ENCODE data around the gene CACNB4.

The CACNB4 gene

GRCh38 chr2:152075461-152076050 is 23.3 kb downstream of the CACNB4 start:
- Mint-ChIP-seq H3K9me3 (no peaks in the 10 kb centered on the region), H3K4me3 (no peak overlapping the region), H3K27me3 (ENCODE audit: low read depth) (peaks cover 4% of the 10 kb centered on the region), H3K4me1 (peaks cover 8% of the 10 kb centered on the region), H3K36me3 (ENCODE audit: low read depth) (peaks cover 3% of the 10 kb centered on the region), H3K27ac (no peak overlapping the region)
- TF ChIP-seq, protein P1, sequence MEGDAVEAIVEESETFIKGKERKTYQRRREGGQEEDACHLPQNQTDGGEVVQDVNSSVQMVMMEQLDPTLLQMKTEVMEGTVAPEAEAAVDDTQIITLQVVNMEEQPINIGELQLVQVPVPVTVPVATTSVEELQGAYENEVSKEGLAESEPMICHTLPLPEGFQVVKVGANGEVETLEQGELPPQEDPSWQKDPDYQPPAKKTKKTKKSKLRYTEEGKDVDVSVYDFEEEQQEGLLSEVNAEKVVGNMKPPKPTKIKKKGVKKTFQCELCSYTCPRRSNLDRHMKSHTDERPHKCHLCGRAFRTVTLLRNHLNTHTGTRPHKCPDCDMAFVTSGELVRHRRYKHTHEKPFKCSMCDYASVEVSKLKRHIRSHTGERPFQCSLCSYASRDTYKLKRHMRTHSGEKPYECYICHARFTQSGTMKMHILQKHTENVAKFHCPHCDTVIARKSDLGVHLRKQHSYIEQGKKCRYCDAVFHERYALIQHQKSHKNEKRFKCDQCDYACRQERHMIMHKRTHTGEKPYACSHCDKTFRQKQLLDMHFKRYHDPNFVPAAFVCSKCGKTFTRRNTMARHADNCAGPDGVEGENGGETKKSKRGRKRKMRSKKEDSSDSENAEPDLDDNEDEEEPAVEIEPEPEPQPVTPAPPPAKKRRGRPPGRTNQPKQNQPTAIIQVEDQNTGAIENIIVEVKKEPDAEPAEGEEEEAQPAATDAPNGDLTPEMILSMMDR (IDR thresholded peaks at IDR 0.05; ENCODE audit: unreplicated experiment in 3 of 3): no peak

- no peak overlapping the region for H3K4me3 Mint-ChIP-seq
- H3K27ac Mint-ChIP-seq: no peak overlapping the region
- TF ChIP-seq, protein P1 (IDR thresholded peaks at IDR 0.05; ENCODE audit: unreplicated experiment in 3 of 3): no peak
- no peaks in the 10 kb centered on the region for H3K27me3 Mint-ChIP-seq (ENCODE audit: low read depth)
- H3K36me3 Mint-ChIP-seq (ENCODE audit: low read depth): peaks cover 3% of the 10 kb centered on the region
- no peaks in the 10 kb centered on the region for H3K9me3 Mint-ChIP-seq
- peaks cover 8% of the 10 kb centered on the region for H3K4me1 Mint-ChIP-seq
These were observed 26.8 kb downstream of the CACNB4 start for GRCh38 chr2:152072011-152072410.

GRCh38 chr2:152071518-152071917 is 27.3 kb downstream of the CACNB4 start:
- no peak overlapping the region for H3K4me3 Mint-ChIP-seq
- H3K9me3 Mint-ChIP-seq: no peaks in the 10 kb centered on the region
- H3K27me3 Mint-ChIP-seq (ENCODE audit: low read depth): no peaks in the 10 kb centered on the region
- no peaks in the 10 kb centered on the region for H3K36me3 Mint-ChIP-seq (ENCODE audit: low read depth)
- TF ChIP-seq, protein P1 (IDR thresholded peaks at IDR 0.05; ENCODE audit: unreplicated experiment in 3 of 3): no peak
- H3K4me1 Mint-ChIP-seq: peaks cover 8% of the 10 kb centered on the region
- H3K27ac Mint-ChIP-seq: no peak overlapping the region

DNA sequence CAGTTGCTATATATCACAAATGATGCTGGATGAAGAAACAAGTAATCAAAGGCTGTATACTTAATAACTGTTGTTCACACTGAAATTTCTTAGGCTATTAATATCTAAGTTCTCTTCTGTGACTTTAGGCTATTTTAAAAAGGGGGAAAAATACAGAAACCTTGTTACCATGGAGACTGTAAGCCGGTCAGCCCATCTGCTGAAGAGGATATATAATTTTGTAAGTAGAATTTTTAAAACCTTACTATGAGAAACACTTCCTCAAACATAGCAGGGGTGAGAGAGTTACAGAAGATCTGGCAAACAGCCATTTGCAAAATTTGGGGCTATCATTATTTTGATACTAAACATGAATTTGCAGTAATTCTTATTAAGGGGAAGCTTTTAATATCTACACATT is 27.8 kb downstream of the CACNB4 start:
- Mint-ChIP-seq H3K4me1 (peaks cover 8% of the 10 kb centered on the region), H3K4me3 (no peak overlapping the region), H3K27ac (no peak overlapping the region), H3K36me3 (ENCODE audit: low read depth) (no peaks in the 10 kb centered on the region), H3K27me3 (ENCODE audit: low read depth) (peaks cover under 1% of the 10 kb centered on the region), H3K9me3 (no peaks in the 10 kb centered on the region)
- TF ChIP-seq, protein P1 (IDR thresholded peaks at IDR 0.05; ENCODE audit: unreplicated experiment in 3 of 3): no peak

DNA sequence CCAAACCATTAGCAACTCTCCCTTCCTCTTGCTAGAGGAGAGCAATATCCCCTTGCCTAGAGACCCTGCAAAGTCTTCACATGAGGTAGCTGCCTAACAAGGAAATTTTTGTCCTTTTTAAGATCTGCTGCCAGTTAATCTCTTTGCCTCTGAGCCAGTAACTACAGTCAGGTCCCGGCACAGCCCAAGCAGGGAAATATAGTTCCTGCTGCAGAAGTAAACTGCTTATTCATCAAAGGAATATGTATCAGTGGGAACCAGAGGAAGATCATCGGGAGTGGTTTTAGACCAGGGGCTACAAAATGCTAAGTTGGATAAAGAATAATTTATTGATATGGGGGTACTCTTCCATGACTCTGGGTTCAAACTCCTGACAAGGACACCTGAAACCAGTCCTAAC is 30.6 kb downstream of the CACNB4 start:
- TF ChIP-seq, protein P1 (IDR thresholded peaks at IDR 0.05; ENCODE audit: unreplicated experiment in 3 of 3): no peak
- H3K4me1 Mint-ChIP-seq: peaks cover 10% of the 10 kb centered on the region
- H3K4me3 Mint-ChIP-seq: no peak overlapping the region
- H3K27ac Mint-ChIP-seq: peak overlapping the region in 1 of 3 experiments; percentile 21
- H3K36me3 Mint-ChIP-seq (ENCODE audit: low read depth): no peaks in the 10 kb centered on the region
- peaks cover 3% of the 10 kb centered on the region for H3K27me3 Mint-ChIP-seq (ENCODE audit: low read depth)
- no peaks in the 10 kb centered on the region for H3K9me3 Mint-ChIP-seq

- TF ChIP-seq, protein P1 (IDR thresholded peaks at IDR 0.05; ENCODE audit: unreplicated experiment in 3 of 3): no peak
- Mint-ChIP-seq H3K4me1 (peaks cover 14% of the 10 kb centered on the region), H3K36me3 (ENCODE audit: low read depth) (no peaks in the 10 kb centered on the region), H3K27me3 (ENCODE audit: low read depth) (peaks cover 3% of the 10 kb centered on the region), H3K27ac (no peak overlapping the region), H3K4me3 (no peak overlapping the region), H3K9me3 (no peaks in the 10 kb centered on the region)
These were observed 31.0 kb downstream of the CACNB4 start for GRCh38 chr2:152067823-152068222.
